GM12875 (cell line): ENCODE measurements around the gene HADH.

Experiments used
- H3K4me3 ChIP-seq: one replicate; pipeline ENCODE4 v1.5.1; 2011; ENCODE audit warnings: low read depth, low read length, control low read depth
- CTCF ChIP-seq: IDR thresholded peaks from 2 replicates; pipeline ENCODE4 v1.5.1; 2011; ENCODE audit warnings: low read depth, mild to moderate bottlenecking, control low read depth, inconsistent platforms, low read length, moderate library complexity, borderline replicate concordance; ENCODE audit not compliant: insufficient read depth

The HADH gene

GRCh38 chr4:107970063-107970798, 19.5 kb upstream of the HADH start:
- TF ChIP-seq CTCF, result no peak
- H3K4me3 ChIP-seq, result no peak overlapping the region

GRCh38 chr4:107972605-107973004, 17.1 kb upstream of the HADH start:
- H3K4me3 ChIP-seq, result no peak overlapping the region
- no peak for TF ChIP-seq CTCF

- no peak overlapping the region for H3K4me3 ChIP-seq
- TF ChIP-seq CTCF, result no peak
These were observed 15.2 kb upstream of the HADH start for GRCh38 chr4:107974523-107974922.

GRCh38 chr4:107977482-107977881, 12.2 kb upstream of the HADH start:
- no peak for TF ChIP-seq CTCF

GRCh38 chr4:107977966-107978705, 11.6 kb upstream of the HADH start:
- H3K4me3 ChIP-seq, result no peak overlapping the region
- TF ChIP-seq CTCF, result no peak

More at GRCh38 chr4:107977482-107977881, 12.2 kb upstream of the HADH start:
- no peak overlapping the region for H3K4me3 ChIP-seq

GRCh38 chr4:107978716-107979451, 10.8 kb upstream of the HADH start:
- TF ChIP-seq CTCF, result no peak
- H3K4me3 ChIP-seq, result no peak overlapping the region
